GM12864 (cell line): ENCODE data around the gene TRIM45.
A peak's percentile ranks its signal among the peaks of the same experiment; 100 is the strongest.

Source experiments
- DNase-seq: peaks from one replicate; pipeline ENCODE4 v3.0.0-alpha.2; 2011; ENCODE audit warnings: low read depth
- H3K4me3 ChIP-seq: 2 replicates; pipeline ENCODE4 v1.5.1; 2011; ENCODE audit warnings: mild to moderate bottlenecking, low read depth, low read length, control low read depth
- TF ChIP-seq, protein P1 (sequence below): IDR thresholded peaks from 2 replicates; pipeline ENCODE4 v1.5.1; 2011; ENCODE audit warnings: low read depth, mild to moderate bottlenecking, moderate library complexity, low read length, control low read depth, inconsistent platforms; ENCODE audit errors: missing control alignments

The TRIM45 gene

DNA sequence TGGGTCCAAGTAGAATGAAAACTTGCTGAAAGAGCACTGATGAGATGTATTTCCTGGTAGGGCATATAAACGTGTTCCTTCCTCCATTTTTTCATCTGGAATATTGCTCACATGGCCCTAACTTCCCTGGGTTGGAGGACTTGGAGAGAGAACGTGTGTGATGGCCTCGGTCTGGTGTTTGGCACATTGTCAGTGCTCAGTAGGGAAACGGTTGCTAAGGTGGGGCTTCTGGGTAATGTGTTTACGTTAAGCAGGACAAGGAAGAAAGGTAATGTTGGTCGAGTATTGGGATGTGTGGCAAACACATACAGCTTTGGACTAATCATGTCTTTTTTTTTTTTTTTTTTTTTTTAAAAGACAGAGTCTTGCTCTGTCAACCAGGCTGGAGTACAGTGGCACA, 55.2 kb downstream of the TRIM45 start:
- no peak for DNase-seq
- TF ChIP-seq, protein P1, sequence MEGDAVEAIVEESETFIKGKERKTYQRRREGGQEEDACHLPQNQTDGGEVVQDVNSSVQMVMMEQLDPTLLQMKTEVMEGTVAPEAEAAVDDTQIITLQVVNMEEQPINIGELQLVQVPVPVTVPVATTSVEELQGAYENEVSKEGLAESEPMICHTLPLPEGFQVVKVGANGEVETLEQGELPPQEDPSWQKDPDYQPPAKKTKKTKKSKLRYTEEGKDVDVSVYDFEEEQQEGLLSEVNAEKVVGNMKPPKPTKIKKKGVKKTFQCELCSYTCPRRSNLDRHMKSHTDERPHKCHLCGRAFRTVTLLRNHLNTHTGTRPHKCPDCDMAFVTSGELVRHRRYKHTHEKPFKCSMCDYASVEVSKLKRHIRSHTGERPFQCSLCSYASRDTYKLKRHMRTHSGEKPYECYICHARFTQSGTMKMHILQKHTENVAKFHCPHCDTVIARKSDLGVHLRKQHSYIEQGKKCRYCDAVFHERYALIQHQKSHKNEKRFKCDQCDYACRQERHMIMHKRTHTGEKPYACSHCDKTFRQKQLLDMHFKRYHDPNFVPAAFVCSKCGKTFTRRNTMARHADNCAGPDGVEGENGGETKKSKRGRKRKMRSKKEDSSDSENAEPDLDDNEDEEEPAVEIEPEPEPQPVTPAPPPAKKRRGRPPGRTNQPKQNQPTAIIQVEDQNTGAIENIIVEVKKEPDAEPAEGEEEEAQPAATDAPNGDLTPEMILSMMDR, result no peak
- no peak overlapping the region for H3K4me3 ChIP-seq

DNA sequence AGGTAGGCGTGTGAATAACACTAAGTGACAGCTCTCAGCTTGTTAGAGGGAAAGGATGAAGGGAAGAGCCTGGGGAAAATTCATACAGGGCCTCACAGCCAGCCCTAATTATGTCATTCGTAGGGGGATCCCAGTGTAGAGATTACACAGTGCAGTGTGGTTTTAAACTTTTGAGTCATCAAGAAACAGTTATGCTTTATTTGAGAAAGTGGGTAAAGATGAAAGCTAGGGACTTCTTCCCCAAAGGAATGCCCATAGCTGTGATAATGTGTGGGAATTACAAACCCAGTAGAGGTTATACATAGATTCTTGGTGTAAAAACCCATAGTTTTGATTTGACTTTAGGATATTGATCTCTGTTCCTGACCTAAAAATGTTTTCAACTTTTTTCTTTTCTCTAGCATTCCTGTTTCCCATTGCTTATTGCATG, 59.5 kb downstream of the TRIM45 start:
- H3K4me3 ChIP-seq, result peak overlapping the region; percentile 2
- TF ChIP-seq, protein P1, result no peak
- DNase-seq, result peak; percentile 31
